Activated CD4-positive, alpha-beta T cell treated with anti-CD3 and anti-CD28 coated beads for 1 hour (primary cell): ENCODE measurements around the gene ZBTB16.

Experiments
- DNase-seq: peaks from one replicate; pipeline ENCODE4 v3.0.0-alpha.2; 2020

ZBTB16 gene

DNA sequence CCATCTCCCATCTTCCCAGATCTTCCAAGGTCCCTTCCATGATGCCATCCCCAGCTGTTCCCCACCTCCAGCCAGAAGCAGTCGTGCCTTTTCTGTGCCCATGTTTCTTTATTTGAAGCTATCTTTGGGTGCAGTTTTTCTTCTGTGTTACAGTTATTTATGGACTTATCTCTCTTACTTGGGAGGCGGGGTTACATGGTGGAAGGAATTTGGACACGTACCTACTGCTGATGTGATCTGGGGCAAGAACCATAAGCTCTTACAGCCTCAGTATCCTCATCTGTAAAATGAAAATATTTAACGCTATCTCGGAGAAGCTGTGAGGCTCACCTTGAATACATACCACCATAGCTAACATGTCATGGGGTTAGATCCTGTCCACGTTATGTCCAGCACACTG is 98.9 kb downstream of the ZBTB16 start:
- DNase-seq: no peak

GRCh38 chr11:114158886-114159285 is 99.4 kb downstream of the ZBTB16 start:
- DNase-seq: no peak

DNA sequence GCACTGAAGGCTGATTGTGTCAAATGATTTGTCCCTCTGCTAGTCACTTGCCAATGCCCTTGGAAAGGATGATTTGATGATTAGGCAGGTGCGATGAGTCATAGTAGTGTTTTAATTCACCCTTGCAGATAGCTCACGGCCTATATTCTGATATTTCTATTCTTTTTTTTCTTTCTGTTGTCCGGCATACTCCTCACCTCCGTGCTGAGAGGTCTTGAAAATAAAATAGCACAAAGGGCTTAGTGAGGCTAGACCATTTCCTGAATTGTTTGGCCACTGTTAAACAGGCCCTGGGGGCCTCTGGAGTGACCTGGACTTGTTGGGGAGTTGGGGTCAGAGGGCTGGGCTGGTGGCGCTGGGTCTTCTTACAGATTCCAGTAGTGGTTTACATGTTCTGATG is 99.8 kb downstream of the ZBTB16 start:
- DNase-seq: no peak

DNA sequence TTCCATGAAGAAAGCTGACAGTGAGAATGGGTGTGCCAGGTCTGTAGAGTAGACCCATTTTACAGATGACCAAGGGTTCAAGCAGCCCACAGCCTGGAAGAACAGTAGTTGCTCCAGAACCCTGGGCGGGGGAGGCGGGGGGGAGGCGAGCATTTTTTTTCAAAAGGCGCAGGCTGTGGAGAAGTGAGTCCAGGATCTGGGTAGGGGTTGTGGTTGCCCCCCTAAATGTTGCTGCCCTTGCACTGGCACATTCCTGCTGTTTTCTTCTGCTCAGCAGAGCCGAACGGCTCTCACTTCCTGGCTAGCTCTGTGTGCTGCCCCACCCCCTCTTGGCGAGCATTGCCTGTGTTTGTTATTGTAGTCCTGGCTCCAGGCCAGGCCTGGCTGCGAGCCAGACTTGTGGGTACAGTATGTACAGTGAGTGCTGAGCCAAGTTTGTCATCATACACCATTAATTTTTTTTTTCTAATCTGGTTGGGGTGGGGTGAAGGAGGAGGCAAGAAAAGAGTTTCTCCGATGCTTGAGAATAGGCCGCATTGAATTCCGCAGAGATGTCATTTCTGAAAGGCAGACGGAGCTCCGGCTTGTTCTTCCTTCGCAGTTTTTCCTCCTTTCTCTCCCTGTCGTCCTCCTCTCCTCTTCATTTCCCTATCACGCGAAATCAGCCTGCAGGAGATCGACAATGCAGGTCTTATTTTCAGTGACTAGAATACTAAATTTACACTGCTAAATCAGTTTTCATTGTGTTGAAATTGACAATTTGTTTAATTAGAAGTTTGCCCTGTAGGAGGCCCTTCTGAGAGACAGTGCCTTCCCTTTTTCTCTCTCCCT is 100.5 kb downstream of the ZBTB16 start:
- peak; percentile 92 for DNase-seq

DNA sequence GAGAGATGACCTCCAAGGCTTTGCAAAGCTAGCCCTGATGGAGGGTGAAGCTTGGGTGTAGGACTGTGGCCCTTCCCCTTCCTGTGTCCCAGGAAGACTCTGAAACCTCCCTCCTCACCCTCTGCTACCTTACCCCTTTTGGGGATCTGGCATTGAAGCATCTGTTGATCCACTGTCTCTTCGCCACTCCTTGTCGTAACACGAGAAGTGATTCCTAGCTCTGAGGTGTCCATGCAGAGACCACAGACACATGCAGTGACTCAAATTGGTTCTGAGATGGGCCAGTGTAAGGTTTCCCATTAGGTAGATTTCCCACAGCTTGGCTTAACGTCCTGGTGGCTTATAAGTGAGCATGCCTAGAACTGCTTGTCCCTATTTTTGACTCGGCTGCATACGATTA is 101.4 kb downstream of the ZBTB16 start:
- no peak for DNase-seq

DNA sequence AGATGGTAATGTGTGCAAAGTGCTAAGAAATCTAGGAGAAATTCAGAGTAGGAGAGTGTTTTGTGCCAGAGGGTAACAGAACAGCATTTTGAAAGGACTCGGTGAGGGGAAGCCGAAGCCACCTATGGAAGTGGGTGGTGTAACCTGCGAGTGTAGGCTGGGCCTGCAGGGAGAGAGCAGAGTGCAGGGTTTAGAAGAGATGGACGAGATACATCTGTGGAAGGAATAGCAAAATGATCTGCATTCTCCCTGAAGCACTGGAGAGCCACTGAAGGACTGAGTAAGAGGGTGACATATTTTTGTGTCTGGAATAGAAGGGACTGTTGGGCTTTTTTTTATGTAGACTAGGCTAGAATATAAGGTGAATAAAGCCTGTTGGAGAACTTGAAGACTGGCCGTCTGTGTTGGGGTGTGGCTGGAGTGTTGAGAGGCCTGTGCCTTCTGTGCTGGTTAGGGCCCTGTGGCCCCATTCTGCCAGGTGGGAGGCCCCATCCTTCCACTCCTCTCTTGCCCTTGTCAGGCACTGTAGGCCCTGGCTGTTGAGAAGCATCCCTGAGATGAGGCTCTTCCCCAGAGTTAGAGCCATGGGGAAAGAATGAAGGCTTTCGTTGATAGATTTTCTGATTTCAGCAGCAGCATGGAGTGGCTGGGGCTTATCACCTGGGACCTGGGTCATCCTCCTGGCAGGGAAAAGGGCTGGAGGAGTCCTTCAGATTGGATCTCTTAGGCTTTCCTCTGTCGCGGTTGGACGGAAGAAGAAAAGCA is 102.2 kb downstream of the ZBTB16 start:
- no peak for DNase-seq

- no peak for DNase-seq
Observed at GRCh38 chr11:114162719-114163123, 103.2 kb downstream of the ZBTB16 start.

- no peak for DNase-seq
Observed at GRCh38 chr11:114163229-114163631, 103.7 kb downstream of the ZBTB16 start.

- DNase-seq: no peak
Observed at GRCh38 chr11:114163830-114164401, 104.4 kb downstream of the ZBTB16 start.

GRCh38 chr11:114164546-114164945 is 105.0 kb downstream of the ZBTB16 start:
- no peak for DNase-seq

DNA sequence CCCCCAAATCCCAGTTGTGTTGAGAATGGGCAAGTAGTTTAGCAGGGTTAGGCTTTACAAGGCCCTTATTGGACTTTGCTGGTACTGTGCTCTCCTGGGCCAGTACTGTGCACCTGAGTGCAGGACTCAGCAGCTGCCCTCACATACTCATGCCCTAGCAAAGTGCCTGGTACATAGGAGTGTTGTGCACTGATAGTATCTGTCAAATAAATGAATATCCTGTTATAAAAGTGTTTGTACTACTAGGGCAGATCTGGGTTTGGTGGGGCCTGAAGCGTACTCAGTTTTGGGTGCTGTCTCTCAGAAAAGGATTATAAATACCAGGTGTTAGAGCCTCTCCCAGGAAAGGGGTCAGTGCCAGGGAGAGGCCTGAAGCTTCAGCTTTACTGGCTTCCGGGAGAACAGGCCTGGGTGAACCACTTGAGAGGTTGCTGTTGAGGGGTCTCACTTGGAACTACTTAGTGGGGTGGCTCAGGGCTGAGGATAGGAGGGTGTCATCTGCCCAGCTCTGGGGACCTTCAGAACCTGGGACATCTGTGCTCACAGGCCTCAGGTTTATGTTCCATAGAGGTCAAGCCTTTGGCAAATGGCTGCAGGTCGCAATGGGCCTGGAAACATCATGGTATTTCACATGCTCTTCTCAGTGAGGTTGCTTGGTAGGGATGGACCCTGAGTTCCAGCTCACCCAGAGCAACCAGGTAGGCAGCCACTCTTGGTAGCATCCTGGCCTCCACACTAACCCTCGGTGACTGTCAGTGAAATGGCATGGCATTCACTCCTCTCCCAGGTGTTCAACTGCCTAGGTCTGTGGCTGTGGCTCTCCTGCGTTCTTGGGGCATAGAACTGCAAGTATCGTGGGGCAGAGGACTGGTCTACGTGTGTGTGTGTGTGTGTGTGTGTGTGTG is 106.1 kb downstream of the ZBTB16 start:
- DNase-seq: no peak

DNA sequence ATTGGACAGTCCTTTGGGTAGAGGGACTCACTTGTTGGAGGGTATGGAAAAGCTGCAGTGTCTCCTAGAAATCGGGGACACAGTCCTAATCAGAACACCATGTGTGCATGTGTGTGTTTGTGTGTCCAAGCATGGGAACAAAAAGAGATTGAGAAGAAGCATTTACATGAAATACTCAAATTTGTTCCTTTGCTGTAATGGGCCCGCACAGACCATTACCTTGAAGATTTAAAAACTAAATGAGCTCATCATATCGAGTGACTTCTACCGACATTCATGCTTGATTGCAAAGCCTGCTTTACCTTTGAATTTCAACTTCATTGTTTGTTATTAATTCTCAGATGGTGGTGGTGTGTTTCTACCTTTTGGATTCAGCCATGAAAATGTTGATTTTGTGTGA is 106.9 kb downstream of the ZBTB16 start:
- no peak for DNase-seq

DNA sequence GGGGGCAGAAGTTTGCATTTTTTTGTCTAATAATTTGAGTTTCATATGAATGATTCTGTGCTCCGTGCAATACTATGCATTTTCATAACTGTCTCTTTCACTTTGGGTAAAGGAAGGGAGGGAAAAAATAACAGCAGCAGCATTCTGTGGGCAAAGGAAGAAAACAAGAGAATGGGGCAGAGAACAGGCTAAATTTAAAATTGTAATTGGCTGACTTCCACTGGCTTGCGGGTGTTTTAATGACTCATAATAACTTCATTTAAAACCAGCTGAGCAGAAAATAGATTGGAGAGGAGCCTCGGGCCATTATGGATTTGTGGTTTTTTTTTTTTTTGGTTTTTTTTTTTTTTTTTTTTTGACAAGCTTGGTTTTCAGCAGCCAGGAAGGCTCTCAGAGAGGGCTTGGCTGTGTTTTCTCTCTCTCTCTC is 107.4 kb downstream of the ZBTB16 start:
- no peak for DNase-seq

DNA sequence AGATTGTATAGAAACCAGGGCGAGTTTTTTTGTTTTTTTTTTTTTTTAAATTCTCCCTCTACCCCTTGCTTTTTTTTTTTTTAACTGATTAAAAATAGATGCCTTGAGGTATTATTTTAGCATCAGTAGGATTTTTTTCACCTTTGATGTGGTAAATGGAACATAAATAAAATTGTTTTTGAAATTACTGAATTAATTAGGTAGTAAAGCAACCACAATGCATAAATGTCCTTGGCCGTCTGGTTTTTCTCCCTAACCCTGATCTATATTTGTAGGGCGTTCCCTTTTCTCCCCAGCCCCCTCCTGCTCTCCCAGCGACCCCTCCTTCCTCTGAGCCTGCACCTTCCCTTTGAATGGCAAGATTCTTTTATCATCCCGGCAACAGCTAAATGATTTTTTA is 107.8 kb downstream of the ZBTB16 start:
- no peak for DNase-seq

- DNase-seq: no peak
Observed at GRCh38 chr11:114167771-114168448, 108.4 kb downstream of the ZBTB16 start.

GRCh38 chr11:114168691-114169090 is 109.2 kb downstream of the ZBTB16 start:
- no peak for DNase-seq

- no peak for DNase-seq
Observed at GRCh38 chr11:114169321-114169749, 109.8 kb downstream of the ZBTB16 start.

GRCh38 chr11:114169821-114170220 is 110.3 kb downstream of the ZBTB16 start:
- no peak for DNase-seq

DNA sequence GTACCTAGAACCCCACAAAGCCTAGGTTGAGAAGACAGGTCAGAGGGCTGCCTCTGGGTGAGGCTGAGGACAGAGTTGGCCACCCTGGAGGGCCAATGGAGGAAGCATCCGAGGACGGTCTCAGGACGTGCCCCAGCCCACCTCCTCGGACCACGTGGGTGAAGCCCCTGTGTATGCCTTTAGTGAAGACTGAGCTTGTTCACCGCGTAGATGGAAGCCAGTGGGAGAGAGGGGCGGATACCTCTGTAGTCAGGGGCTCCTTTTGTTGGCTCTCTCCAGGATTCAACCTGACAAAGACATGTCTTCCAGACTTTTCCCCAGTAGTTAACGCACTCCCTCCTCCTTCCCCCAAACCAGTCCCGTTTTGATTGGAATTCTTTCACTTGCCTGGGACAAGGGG is 110.7 kb downstream of the ZBTB16 start:
- DNase-seq: no peak

GRCh38 chr11:114171257-114172054 is 111.9 kb downstream of the ZBTB16 start:
- DNase-seq: no peak
